HG03460 (cell line): ENCODE data around the gene STMN1.

Source experiments
- ATAC-seq: cut with Tn5 transposase; IDR thresholded peaks from one replicate; pipeline ENCODE4 v1.9.1; 2021; ENCODE audit not compliant: unreplicated experiment

The STMN1 gene

GRCh38 chr1:25896266-25896665, 10.0 kb downstream of the STMN1 start:
- ATAC-seq: no peak

- ATAC-seq: peak; percentile 93
These were observed 10.7 kb downstream of the STMN1 start for GRCh38 chr1:25895365-25895990.

- ATAC-seq: no peak
These were observed 13.1 kb downstream of the STMN1 start for GRCh38 chr1:25893116-25893515.

GRCh38 chr1:25891606-25892005, 14.6 kb downstream of the STMN1 start:
- ATAC-seq: no peak

- ATAC-seq: no peak
These were observed 15.8 kb downstream of the STMN1 start for GRCh38 chr1:25890239-25891034.

GRCh38 chr1:25889470-25889869, 16.7 kb downstream of the STMN1 start:
- ATAC-seq: no peak

- no peak for ATAC-seq
These were observed 17.7 kb downstream of the STMN1 start for GRCh38 chr1:25888426-25888987.

- no peak for ATAC-seq
These were observed 20.6 kb downstream of the STMN1 start for GRCh38 chr1:25885602-25886001.

GRCh38 chr1:25881266-25881665, 25.0 kb downstream of the STMN1 start:
- no peak for ATAC-seq

GRCh38 chr1:25880518-25880917, 25.7 kb downstream of the STMN1 start:
- ATAC-seq: no peak

GRCh38 chr1:25879675-25880074, 26.5 kb downstream of the STMN1 start:
- ATAC-seq: no peak

GRCh38 chr1:25878690-25879089, 27.5 kb downstream of the STMN1 start:
- no peak for ATAC-seq

- no peak for ATAC-seq
These were observed 29.1 kb downstream of the STMN1 start for GRCh38 chr1:25877155-25877554.

GRCh38 chr1:25876693-25877077, 29.5 kb downstream of the STMN1 start:
- ATAC-seq: no peak

- ATAC-seq: no peak
These were observed 30.1 kb downstream of the STMN1 start for GRCh38 chr1:25875856-25876692.

GRCh38 chr1:25875154-25875855, 30.9 kb downstream of the STMN1 start, which contains the start of gene PAQR7:
PAQR7 (minus strand) TSS chr1:25875708; CDS start chr1:25863839, 11,869 bp downstream.
- peak; percentile 54 for ATAC-seq

GRCh38 chr1:25874635-25875153, 31.5 kb downstream of the STMN1 start:
- ATAC-seq: no peak

GRCh38 chr1:25874209-25874608, 32.0 kb downstream of the STMN1 start:
- no peak for ATAC-seq

GRCh38 chr1:25873120-25873519, 33.1 kb downstream of the STMN1 start:
- no peak for ATAC-seq

- no peak for ATAC-seq
These were observed 33.5 kb downstream of the STMN1 start for GRCh38 chr1:25872713-25873112.
